ENCODE results near the gene EDEM2. TPM values are rescaled to one million over a fixed set of nuclear protein-coding genes. Genes with fewer than 3 reads are reported as not detected.
"Not testable (repeated sequence)": the region's sequence is repeated elsewhere in the genome, so short reads cannot be mapped to it uniquely, and the experiment has no call there.

EDEM2 gene
- total RNA-seq, 1 donor from 2014 or later, result 58.6 TPM

DNA sequence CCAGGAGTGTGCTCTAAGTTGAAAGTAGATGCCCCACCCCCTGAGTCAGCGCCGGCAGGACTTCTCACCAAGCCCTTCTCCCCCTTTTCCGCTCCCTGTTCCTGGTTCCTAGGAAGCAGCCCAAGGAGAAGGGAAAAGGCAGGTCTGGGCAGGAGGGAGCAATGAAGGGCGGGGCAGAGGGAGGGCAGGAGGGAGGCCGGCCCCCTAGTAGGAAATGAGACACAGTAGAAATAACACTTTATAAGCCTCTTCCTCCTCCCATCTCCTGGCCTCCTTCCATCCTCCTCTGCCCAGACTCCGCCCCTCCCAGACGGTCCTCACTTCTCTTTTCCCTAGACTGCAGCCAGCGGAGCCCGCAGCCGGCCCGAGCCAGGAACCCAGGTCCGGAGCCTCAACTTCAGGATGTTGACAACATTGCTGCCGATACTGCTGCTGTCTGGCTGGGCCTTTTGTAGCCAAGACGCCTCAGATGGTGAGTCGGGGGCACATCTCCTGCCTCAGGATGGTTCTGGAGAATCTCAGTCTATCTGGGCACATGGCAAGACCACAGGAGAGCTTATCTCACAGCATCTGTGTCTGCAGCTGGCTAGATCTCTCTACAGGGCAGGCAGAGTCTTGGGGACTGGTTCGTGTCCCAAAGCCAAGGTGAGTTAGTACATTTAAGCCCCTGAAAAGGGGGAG lies 24.8 kb upstream of the EDEM2 start, which contains the start of gene PROCR:
PROCR (plus strand) TSS at position 320 of the 681 bp plus-strand sequence; CDS start at position 403, 83 bp downstream.
- DNase-seq (ENCODE audit: low spot score), result peak; percentile 93

DNA sequence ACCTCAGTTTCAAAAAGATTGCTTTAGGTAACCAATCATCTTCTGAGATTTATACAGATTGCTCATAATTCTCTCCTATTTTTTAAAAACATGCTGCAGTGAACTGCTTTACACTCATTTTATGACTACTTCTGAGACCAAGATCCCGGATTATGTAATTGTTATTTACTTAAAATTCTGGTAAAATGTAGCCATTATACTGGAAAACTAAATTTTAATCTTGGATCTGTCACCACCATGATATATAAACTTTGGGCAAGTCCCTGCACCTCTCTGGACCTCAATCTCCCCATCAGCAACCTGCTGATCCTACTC lies 24.3 kb upstream of the EDEM2 start:
- no peak for DNase-seq (ENCODE audit: low spot score)

DNA sequence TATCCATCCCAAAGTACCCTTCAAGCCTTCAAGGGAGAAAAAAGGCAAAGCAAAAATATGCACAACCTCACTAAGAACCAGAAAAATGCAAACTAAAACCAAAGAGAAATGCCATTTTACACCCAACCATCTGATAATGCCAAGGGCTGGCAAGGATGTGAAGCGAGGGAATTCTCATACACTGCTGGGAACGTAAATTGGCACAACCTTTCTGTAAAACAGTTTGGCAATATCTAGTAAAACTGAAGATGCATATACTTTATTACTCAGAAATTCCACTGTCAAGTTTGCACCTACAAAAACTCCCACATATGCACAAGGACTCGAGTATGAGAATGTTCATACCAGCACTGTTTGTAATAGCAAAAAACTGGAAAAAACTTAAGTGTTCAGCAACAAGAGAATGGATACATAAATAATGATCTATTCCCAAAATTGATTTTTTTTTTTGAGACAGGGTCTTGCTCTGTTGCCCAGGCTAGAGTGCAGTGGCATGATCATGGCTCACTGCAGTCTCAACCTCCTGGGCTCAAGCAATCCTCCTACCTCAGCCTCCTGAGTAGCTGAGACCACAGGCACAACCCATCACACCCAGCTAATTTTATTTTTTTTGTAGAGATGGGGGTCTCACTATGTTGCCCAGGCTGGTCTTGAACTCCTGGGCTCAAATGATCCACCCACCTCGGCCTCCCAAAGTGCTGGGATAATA lies 21.7 kb upstream of the EDEM2 start:
- DNase-seq (ENCODE audit: low spot score), result not testable (repeated sequence)

DNA sequence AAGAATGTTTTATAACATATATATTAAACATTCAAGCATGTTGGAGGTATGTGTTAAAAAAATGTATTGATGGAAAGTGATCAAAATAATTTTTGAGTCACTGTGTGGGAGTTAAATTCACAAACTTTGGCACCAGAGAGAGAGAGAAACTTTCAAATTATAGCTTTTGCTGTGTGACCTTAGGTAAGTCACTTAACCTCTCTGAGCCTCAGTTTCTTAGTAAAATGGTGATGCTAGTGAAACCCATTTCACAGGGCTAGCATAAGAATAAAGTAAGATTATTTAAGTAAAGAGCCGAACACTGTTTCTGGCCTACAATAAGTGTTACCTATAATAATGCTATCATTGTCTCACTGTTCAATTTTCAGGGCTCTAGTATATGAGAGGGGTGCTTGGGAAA lies 20.7 kb upstream of the EDEM2 start:
- no peak for DNase-seq (ENCODE audit: low spot score)

DNA sequence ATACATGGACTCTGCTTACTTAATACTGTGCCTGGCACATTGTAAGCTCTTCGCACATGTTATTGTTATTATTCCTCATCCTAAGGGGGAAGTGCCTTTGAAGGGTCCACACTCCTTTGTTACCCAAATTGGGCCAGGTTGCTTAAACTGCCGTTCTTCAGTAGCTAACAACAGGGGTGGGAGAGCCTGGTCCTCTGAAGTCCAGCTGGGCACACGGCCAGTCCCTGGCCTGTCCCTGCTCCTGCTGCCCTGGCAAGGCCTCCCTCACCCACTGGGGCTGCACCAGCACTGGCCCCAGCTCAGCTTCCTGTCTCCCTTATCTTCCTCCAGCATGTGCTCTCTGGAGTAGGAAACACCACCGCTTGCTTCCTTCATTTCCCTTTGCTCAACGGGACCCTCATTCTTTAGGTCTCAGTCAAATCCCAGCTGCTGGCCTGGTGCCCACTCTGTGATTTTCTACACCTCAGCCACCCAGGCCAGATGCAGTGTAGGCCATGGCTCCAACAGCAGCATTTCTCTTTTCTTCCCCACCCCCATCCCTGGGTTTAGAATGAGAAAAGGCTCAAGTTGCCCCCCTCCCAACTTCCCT lies 19.2 kb upstream of the EDEM2 start:
- no peak for DNase-seq (ENCODE audit: low spot score)

DNA sequence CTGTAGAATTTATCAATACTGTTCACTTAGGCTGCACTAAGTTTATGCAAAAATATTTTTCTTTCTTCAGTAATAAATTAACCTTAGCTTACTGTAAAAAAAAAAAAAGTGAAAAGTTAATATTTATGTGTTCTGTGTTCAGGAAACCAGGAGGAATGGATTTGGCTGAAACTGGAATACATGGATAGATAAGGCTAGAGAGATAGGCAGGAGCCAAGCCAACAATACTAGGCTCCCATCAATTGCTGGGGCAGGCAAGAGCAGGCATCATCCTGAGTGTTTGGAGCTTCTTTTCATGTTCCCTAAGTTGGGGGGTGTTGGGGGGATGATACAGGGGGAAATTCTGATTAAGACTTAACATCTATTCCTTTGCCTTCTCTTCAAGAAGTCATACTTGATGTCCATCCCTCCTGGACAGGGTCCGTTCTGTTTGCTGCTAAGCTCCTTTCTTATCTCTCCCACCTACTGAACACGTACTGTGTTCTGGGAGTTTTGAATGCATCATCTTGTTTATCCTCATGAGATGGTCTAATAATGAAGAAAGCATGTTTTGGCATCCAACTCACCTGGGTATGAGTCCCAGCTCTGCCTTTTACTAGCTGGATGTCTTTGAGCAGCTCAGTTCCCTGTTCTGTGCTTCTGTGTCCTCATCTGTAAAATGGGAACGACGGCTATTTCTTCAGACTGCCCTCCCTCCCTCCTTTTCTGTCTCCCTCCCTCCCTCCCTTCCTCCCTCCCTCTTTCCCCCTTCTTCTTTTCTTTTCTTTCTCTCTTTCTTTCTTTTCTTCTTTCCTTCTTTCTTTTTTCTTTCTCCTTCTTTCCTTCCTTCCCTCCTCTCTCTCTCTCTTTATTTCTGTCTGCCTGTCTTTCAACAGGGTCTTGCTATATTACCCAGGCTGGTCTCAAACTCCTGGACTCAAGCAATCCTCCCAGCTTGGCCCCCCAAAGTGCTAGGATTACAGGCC lies 18.4 kb upstream of the EDEM2 start:
- no peak for DNase-seq (ENCODE audit: low spot score)

DNA sequence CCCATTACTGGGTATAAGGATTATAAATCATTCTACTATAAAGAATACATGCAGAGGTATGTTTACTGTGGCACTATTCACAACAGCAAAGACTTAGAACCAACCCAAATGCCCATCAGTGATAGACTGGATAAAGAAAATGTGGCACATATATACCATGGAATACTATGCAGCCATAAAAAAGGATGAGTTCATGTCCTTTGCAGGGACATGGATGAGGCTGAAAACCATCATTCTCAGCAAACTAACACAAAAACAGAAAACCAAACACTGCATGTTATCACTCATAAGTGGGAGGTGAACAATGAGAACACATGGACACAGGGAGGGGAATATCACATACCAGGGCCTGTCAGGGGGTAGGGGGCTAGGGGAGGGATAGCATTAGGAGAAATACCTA lies 17.4 kb upstream of the EDEM2 start:
- not testable (repeated sequence) for DNase-seq (ENCODE audit: low spot score)

DNA sequence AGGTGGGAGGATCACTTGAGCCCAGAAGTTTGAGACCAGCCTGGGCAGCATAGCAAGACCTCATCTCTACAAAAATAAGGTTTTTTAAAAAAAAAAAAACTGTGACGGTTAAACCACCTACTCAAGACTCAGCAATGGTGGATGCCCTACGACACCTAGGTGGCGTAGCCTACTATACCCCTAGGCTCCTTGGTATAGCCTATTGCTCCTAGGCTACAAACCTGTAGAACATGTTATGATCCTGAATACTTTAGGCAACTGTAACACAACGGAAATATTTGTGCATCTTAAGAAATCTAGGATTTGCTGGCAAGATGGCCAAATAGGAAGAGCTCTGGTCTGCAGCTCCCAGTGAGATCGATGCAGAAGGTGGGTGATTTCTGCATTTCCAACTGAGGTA lies 13.2 kb upstream of the EDEM2 start:
- DNase-seq (ENCODE audit: low spot score), result not testable (repeated sequence)

DNA sequence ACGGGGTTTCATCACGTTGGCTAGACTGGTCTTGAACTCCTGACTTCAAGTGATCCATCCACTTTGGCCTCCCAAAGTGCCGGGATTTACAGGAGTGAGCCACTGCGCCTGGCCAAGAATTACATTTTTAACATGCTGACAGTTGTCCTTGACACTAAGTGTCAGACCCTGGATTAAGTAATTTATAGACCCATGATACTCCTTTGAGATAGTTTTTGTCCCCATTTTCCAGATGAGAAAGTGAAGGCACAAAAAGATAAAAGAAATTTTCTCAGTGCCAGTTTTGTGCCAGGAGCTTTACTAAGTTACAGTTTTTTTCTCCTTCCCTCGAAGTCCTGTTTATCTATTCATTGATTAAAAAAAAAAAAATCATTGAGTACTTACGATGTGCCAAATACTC lies 9.8 kb upstream of the EDEM2 start:
- no peak for DNase-seq (ENCODE audit: low spot score)

DNA sequence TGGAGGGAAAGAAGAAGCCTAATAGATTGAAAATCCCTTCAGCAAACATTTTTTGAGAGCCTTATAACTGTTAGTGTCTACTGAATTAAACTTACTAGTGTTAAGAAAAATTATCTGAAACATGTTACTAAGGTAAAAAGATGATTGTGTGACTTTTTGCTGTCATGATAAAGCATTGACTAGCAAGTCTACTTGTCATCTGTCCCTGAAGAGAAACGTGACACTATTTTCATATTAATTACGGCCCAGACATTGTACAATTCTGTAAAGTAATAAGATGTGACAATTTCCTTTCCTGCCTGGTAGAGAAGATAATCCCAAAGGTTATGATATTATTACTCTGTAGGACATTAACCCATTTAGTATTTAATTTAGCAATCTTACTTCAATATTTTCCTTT lies 8.8 kb upstream of the EDEM2 start:
- DNase-seq (ENCODE audit: low spot score), result no peak

DNA sequence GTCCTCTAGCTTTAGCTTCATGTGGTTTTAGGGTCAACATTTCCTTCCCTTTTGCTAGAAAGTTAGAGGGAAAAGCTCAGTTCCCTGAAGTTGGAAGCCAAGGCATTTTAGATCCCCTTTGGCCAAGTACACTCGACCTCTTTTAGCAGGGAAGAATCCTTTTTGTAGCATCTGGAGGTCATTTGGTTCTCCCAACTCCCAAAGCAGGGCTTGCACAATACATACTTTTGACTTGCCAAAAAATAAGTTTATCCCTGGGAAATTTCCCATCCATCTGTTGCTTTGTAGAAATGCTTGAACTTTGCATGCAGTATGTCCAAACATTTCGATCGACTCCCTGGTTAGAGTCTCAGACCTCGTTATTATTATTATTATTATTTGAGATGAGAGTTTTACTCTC lies 4.6 kb upstream of the EDEM2 start:
- no peak for DNase-seq (ENCODE audit: low spot score)

DNA sequence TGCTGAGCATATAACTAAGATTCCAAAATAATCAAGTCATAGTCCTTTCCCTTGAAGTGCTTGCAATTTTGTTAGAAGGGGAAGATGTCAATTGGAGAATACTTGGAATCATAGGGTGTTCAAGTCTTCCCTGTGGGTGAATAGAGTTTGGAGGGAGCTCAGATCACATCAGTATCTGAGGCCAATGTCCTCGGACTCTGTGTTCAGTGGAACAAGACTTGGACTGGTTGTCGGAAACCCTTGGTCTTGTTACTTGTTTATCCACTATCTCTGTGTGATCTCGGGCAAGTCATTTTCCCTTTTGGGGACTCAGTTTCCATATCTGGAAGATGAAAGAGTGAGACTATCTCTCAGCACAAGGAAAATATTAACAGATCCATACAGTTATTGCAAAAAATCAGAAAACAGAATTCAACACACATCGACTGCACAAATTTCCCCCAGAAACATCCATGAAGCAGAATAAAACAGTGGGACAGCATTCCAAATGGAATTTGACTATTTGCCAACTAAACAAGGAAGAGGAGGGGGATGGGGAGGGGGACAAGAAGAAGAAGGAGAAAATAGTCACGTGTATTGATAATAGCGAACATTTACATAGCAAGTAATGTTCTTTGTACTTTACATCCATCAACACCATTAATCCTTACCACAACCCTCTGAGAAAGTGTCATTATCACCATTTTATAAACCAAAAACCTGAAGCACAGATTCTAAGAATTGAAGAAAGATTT lies 3.9 kb upstream of the EDEM2 start:
- no peak for DNase-seq (ENCODE audit: low spot score)

DNA sequence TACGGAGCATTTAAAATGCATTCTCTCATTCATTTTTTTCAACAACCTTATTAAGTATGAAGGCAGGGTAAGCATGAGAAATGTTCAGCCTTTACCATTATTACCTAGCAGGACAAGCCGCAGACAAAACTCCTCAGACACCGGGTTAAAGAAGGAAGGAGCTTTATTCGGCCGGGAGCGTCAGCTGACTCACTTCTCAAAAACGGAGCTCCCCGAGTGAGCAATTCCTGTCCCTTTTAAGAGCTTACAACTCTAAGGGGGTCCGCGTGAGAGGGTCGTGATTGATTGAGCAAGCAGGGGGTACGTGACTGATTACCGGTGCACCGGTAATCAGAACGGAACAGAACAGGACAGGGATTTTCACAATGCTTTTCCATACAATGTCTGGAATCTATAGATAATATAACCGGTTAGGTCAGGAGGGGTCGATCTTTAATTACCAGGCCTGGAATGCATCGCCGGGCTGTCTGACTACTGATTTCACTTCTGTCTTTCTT lies 487 bp upstream of the EDEM2 start:
- not testable (repeated sequence) for DNase-seq (ENCODE audit: low spot score)

DNA sequence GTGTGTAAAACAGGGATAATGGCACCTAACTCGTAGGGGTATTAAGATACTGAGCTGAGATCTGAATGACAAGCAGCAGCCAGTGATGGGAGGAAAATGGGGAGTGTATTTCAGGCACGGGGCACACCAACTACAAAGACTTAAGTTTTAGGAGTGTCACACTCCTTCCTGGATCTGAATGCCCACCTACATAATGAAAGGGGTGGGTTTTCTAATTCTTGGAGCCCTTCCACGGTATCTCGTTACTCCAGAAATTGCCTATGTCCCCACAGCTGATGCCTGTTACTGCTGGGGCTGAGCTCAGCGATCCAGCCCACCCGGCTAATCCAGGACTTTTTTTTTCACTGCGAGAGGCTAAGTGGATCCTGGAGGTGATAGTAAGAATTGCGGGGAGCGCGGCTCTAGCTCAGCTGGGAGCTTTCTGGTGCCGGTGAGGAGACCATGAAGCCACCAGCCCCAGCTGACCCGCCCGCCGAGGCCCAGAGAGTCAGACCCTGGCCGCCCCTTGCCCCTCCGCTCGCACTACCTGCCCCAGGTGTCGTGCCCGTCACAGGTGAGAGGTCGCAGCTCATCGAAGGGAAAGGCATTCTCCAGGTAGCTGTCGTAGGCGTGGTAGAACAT lies 727 bp downstream of the EDEM2 start:
- no peak for DNase-seq (ENCODE audit: low spot score)

DNA sequence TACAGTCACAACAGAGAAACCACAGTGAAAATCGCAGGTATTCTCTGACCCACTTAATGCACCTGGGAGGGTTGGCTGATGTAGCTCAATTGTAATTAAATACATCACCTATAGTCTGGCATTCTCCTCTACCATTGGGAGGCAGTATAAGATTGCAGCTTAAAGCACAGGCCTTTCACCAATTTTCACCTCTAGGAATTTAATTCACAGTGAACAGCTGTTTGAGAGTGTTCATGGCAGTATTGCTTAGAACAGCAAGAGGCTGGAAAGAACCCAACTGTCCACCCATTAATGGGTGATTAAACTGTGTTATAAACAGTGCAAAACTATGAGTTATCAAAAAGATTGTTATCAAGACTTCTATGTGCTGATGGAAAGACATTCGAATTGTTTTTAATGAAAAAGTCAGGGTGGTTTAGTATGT lies 2.0 kb downstream of the EDEM2 start:
- no peak for DNase-seq (ENCODE audit: low spot score)

DNA sequence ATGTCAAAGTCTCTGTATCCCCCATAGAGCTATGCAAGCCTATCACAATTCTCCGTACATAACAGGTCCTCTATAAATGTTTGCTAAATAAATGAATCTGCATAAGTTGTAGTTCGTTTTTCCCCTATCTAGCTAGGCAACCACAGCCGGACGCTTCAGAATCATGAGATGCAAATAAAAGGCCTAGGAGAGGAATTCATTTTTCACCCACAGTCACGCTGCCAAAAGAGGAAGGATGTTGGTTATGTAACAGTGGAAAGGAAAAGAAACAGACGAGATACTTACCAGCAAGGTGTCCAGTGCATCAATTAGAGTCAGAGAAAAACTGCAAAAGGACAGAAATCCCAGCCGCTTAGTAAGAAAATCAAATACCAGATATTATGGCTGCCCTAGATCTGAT lies 2.4 kb downstream of the EDEM2 start:
- DNase-seq (ENCODE audit: low spot score), result no peak

DNA sequence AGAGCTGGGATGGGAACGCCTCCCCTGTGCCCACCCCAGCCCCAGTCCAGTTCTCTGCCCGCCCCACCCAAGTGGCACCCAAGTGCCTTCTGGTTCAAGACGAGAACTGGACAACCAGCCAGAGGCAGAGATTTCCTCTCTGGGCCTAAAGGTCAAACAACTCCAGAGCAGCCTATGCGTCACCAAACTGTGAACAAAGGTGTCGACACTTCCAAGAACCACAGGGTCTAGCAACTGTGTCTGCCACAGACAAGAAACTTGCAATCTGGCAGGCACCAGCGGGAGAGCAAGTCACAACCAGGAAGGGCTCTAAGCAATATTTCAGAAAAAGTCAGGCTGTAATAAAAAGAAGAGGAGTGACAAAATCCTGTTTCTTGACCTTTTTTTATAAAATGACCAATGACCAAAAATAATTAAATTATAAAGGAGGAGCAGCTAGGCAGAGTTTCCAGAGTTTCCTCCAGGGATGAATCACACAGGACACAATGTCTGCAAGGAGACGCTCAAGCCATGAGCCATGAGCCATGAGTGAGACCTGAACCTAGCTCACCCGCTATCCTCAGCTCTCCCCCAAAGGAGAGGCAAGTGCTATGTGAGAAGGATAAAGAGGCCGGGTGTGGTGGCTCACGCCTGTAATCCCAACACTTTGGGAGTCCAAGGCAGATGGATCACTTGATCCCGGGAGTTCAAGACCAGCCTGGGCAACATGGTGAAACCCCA lies 11.1 kb downstream of the EDEM2 start:
- no peak for DNase-seq (ENCODE audit: low spot score)

DNA sequence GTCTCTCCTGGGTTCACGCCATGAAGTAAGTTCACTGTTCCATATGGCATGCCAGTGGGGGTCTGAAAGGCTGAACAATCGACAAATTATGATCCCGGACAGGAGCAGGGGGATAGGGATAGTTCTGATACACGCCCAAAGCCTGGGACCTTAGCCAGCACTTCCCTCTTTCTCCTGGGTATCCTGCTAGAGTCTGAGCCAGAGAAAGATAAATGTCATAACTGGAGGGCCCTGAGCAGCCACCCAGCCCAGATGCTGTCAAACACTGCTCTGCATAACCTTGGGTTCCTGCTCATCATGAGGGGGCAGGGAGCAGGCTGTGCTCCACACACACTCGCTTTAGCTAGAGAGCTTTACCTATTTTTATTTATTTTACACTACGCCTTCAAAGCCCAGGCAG lies 12.3 kb downstream of the EDEM2 start:
- no peak for DNase-seq (ENCODE audit: low spot score)

DNA sequence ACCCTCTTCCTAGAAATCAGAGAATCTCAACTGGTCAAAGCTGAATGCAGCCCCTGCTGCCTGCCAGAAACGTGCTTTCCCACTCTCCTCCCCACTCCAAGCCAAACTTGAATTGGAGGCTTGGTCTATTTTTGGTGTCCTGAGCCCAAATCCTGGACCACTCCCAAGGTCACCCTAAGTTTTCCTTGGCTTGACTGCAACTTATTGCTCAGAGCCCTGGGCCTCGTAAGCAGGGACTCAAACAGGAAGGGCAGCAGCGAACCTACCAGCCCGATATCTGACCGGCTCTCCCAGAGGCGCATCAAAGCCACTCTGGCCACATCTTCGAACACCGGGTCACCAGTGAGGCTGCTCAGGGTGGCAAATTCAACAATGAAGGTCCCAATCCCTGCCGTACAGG lies 12.7 kb downstream of the EDEM2 start:
- DNase-seq (ENCODE audit: low spot score), result no peak

DNA sequence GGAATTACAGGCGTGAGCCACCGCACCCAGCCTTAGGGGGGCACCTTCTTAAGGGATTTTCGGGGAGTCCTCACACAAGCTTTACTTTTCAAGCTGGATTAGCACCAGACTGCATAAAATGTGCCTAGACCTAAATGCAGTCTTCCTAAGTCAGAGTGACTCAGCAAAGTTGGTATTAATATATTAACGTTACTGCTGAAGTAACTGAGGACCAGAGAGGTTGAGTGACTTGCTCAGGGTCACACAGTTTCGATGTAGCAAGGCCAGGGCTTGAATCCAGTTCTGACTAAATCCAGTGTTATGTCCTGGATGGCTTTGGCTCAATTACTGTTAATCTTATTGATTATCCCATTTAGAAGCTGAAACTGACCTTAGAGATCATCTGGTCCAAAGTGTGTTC lies 13.4 kb downstream of the EDEM2 start:
- no peak for DNase-seq (ENCODE audit: low spot score)

Measured in mesenteric fat pad (tissue), 1 donor.